Glutamatergic neuron (in vitro differentiated cells): ENCODE measurements around the gene OR4C11. TPM values are rescaled to one million over a fixed set of nuclear protein-coding genes. Genes with fewer than 3 reads are reported as not detected.

Experiments
- DNase-seq: peaks from one replicate; pipeline ENCODE4 v3.0.0; 2022
- H3K27ac Mint-ChIP-seq: one replicate; pipeline ENCODE4 v1.8.0; 2020; ENCODE audit warnings: mild to moderate bottlenecking, mixed read lengths, inconsistent platforms; ENCODE audit not compliant: unreplicated experiment
- H3K27me3 Mint-ChIP-seq: one replicate; pipeline ENCODE4 v1.8.0; 2020; ENCODE audit warnings: mild to moderate bottlenecking, moderate library complexity, mixed read lengths, inconsistent platforms; ENCODE audit not compliant: unreplicated experiment
- H3K36me3 Mint-ChIP-seq: one replicate; pipeline ENCODE4 v1.8.0; 2020; ENCODE audit warnings: mild to moderate bottlenecking, mixed read lengths, inconsistent platforms; ENCODE audit not compliant: unreplicated experiment
- H3K4me1 Mint-ChIP-seq: one replicate; pipeline ENCODE4 v1.8.0; 2020; ENCODE audit warnings: mild to moderate bottlenecking, low read depth, mixed read lengths, inconsistent platforms; ENCODE audit not compliant: unreplicated experiment
- H3K4me3 Mint-ChIP-seq: one replicate; pipeline ENCODE4 v1.8.0; 2020; ENCODE audit warnings: mild to moderate bottlenecking, mixed read lengths, inconsistent platforms; ENCODE audit not compliant: unreplicated experiment
- H3K9me3 Mint-ChIP-seq: one replicate; pipeline ENCODE4 v1.8.0; 2020; ENCODE audit warnings: mild to moderate bottlenecking, moderate library complexity, mixed read lengths, inconsistent platforms; ENCODE audit not compliant: unreplicated experiment
- CTCF ChIP-seq: fragments of 200-600 bp; sonication (generic); IDR thresholded peaks from one replicate; pipeline ENCODE4 v1.5.0; 2021; ENCODE audit not compliant: partially characterized antibody, unreplicated experiment
- long read RNA-seq: library from polyadenylated mRNA; unstranded; transcript quantifications from one replicate; pipeline ENCODE4 v2.0.0, GENCODE V29; 2020; ENCODE audit not compliant: unreplicated experiment
- total RNA-seq: library from RNA; stranded (reverse); fragmentation: NEBNext Ultra II Directional; extraction: Animal tissue kit (Norgen Biotek cat#: 25700); gene quantifications from one replicate; pipeline ENCODE4 v1.2.1, GENCODE V29; 2021; ENCODE audit not compliant: unreplicated experiment

OR4C11 gene, protein sequence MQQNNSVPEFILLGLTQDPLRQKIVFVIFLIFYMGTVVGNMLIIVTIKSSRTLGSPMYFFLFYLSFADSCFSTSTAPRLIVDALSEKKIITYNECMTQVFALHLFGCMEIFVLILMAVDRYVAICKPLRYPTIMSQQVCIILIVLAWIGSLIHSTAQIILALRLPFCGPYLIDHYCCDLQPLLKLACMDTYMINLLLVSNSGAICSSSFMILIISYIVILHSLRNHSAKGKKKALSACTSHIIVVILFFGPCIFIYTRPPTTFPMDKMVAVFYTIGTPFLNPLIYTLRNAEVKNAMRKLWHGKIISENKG
- total RNA-seq = not detected
- long read RNA-seq = 0 reads

GRCh38 chr11:55607545-55607944 is at the start of gene OR4C11:
Gene OR4C11 (minus strand): TSS chr11:55607645. CDS start chr11:55604373, 3,272 bp downstream.
- Mint-ChIP-seq H3K27me3 (no peaks in the 10 kb centered on the region), H3K4me1 (no peaks in the 10 kb centered on the region), H3K9me3 (peaks cover 8% of the 10 kb centered on the region), H3K36me3 (no peaks in the 10 kb centered on the region), H3K4me3 (no peak within 1 kb of the TSS), H3K27ac (no peak within 1 kb of the TSS)
- DNase-seq = no peak
- no peak for TF ChIP-seq CTCF

- no peak for DNase-seq
- Mint-ChIP-seq H3K4me3 (no peak overlapping the region), H3K27me3 (peaks cover 3% of the 10 kb centered on the region), H3K4me1 (no peaks in the 10 kb centered on the region), H3K36me3 (peaks cover 4% of the 10 kb centered on the region), H3K9me3 (peaks cover 3% of the 10 kb centered on the region), H3K27ac (no peak overlapping the region)
- TF ChIP-seq CTCF = no peak
Observed at GRCh38 chr11:55655096-55655495, 47.7 kb upstream of the OR4C11 start.

GRCh38 chr11:55652560-55652959 is 45.1 kb upstream of the OR4C11 start:
- H3K27ac Mint-ChIP-seq = no peak overlapping the region
- no peak overlapping the region for H3K4me3 Mint-ChIP-seq
- no peaks in the 10 kb centered on the region for H3K36me3 Mint-ChIP-seq
- peaks cover 2% of the 10 kb centered on the region for H3K9me3 Mint-ChIP-seq
- H3K4me1 Mint-ChIP-seq = no peaks in the 10 kb centered on the region
- DNase-seq = no peak
- no peak for TF ChIP-seq CTCF
- H3K27me3 Mint-ChIP-seq = no peaks in the 10 kb centered on the region

DNA sequence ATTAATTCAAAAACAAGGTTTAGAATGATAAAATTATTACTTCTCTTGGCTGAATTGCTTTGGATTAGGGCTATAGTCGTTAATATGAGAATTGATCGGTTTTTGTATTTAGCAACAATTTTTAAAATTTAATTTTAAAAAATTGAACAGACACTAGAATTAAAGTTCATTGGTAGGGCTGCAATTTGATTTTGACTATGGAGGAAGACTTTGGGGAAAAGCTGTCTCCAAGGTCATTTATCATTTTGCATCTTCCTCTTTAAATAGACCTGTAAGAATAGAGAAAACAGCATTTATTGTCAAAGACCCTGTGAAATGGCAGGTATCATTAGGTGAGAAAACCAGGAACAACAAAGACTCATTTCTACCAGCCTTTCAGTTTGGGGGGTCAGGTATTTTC is 40.6 kb upstream of the OR4C11 start, which contains the start of gene OR4S2:
Gene OR4S2, plus strand, starts transcription at position 301 of the 400 bp plus-strand sequence. CDS start 2,577 bp downstream, outside the sequence.
- H3K9me3 Mint-ChIP-seq = peaks cover 9% of the 10 kb centered on the region
- no peaks in the 10 kb centered on the region for H3K36me3 Mint-ChIP-seq
- DNase-seq = no peak
- H3K27me3 Mint-ChIP-seq = no peaks in the 10 kb centered on the region
- H3K4me3 Mint-ChIP-seq = no peak within 1 kb of the TSS
- H3K27ac Mint-ChIP-seq = no peak within 1 kb of the TSS
- no peaks in the 10 kb centered on the region for H3K4me1 Mint-ChIP-seq
- no peak for TF ChIP-seq CTCF

- Mint-ChIP-seq H3K4me3 (no peak within 1 kb of the TSS), H3K4me1 (no peaks in the 10 kb centered on the region), H3K27ac (no peak within 1 kb of the TSS), H3K36me3 (no peaks in the 10 kb centered on the region), H3K9me3 (no peaks in the 10 kb centered on the region), H3K27me3 (no peaks in the 10 kb centered on the region)
- no peak for DNase-seq
- TF ChIP-seq CTCF = no peak
Observed at GRCh38 chr11:55634813-55635212, 27.4 kb upstream of the OR4C11 start, which contains the start of gene OR4P4. Gene OR4P4 (plus strand): TSS chr11:55635113.
